ENCODE data around the gene KIAA2012. TPM values are rescaled to one million over a fixed set of nuclear protein-coding genes. Genes with fewer than 3 reads are reported as not detected.

The KIAA2012 gene
- total RNA-seq, 1 donor from 2014 or later: under 0.01 TPM

DNA sequence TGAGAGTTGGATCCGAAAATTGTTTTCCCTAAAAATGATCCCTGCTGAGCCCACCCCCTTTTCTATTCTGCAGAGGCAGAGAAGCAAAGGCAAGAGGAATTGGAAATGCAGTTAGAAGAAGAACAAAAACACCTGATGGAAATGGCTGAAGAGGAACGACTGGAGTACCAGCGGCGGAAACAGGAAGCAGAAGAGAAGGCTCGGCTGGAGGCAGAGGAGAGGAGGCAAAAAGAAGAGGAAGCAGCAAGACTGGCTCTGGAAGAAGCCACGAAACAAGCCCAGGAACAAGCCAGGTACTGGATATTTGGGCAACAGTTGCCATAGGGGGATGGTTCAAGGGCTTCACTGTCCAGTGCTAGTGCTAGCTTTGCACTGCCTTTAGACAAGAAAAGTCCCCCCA, 123.7 kb downstream of the KIAA2012 start:
- Histone ChIP-seq H3K9ac (ENCODE audit: low read depth in 1 of 3, low read length in 3 of 3) (no peak overlapping the region), H3K36me3 (ENCODE audit: control insufficient read depth in 3 of 3, insufficient read depth in 3 of 3, low read length in 3 of 3) (no peaks in the 10 kb centered on the region), H3K4me1 (ENCODE audit: control insufficient read depth in 3 of 3, insufficient read depth in 3 of 3, low read length in 3 of 3) (no peaks in the 10 kb centered on the region), H3K27ac (ENCODE audit: low read depth, low read length) (no peak overlapping the region), H3K27me3 (ENCODE audit: control insufficient read depth in 3 of 3, insufficient read depth in 3 of 3, low read length in 3 of 3) (no peaks in the 10 kb centered on the region), H3K4me3 (ENCODE audit: low read length in 3 of 3) (no peak overlapping the region), H3K9me3 (ENCODE audit: control insufficient read depth in 3 of 3, low read length in 3 of 3) (no peaks in the 10 kb centered on the region)

DNA sequence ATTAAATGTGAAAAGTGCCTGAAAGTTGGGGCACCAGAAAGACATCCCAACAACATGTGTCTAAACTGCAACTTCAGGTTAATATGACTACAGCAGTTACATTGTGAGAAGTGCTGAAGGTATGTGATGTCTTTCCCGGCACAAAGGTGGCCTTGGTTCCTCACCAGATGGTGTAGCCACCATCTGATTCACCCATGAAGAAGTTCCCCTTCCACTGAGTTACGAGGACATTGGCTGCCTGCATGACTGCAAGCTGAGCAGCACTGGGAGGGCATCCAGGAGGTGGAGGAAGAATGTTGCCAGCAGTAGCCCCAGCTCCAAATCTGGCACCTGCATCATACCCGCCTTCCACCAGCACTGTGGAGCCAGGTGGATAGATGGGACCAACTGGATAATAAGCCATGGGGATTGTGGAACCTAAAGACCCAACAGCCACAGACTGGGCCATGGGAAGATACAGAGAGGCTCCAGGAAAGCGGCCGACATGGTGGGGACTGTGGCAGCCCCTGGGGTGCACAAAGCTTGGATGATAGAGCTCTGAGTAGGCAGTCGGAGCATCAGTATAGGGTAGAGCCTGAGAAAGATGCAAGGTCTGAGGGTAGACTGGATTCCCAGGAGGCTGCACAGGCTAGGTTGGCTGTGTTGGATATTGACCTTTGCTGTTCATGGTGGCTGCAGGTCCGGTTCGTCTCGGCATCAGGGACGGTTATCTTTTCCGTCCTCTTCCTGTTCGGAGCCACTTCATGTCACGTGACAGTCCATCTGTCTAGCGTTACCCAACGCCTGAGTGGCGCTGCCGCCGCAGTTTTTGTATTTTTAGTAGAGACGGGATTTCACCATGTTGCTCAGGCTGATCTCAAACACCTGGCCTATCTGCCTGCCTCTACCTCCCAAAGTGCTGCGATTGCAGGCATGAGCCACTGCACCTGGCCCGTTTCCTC, 128.4 kb downstream of the KIAA2012 start:
- H3K36me3 ChIP-seq (ENCODE audit: control insufficient read depth in 3 of 3, insufficient read depth in 3 of 3, low read length in 3 of 3): peaks cover 0 to 2% (median 0%) of the 10 kb centered on the region in 3 donors
- no peaks in the 10 kb centered on the region for H3K4me1 ChIP-seq (ENCODE audit: control insufficient read depth in 3 of 3, insufficient read depth in 3 of 3, low read length in 3 of 3)
- H3K9ac ChIP-seq (ENCODE audit: low read depth in 1 of 3, low read length in 3 of 3): no peak overlapping the region
- no peaks in the 10 kb centered on the region for H3K9me3 ChIP-seq (ENCODE audit: control insufficient read depth in 3 of 3, low read length in 3 of 3)
- H3K27me3 ChIP-seq (ENCODE audit: control insufficient read depth in 3 of 3, insufficient read depth in 3 of 3, low read length in 3 of 3): no peaks in the 10 kb centered on the region
- no peak overlapping the region for H3K4me3 ChIP-seq (ENCODE audit: low read length in 3 of 3)
- no peak overlapping the region for H3K27ac ChIP-seq (ENCODE audit: low read depth, low read length)

DNA sequence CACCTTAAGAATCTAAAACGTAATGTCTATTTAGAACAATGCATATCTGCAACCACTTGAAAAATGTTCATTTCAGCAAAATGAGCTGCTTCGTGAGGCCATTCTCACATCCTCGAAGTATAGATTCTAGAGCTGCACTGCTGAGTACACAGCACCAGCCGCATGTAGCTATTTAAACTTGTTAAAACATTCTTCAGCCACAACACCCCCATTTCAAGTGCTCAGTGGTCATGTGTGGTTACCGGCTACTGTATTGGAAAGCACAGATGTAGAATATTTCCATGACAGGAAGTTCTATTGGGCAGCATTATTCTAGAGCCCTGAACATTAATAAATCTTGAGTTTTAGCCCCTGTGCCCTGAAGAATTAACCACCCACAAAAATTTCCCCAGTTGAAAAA, 130.3 kb downstream of the KIAA2012 start:
- Histone ChIP-seq H3K27me3 (ENCODE audit: control insufficient read depth in 3 of 3, insufficient read depth in 3 of 3, low read length in 3 of 3) (no peaks in the 10 kb centered on the region), H3K9me3 (ENCODE audit: control insufficient read depth in 3 of 3, low read length in 3 of 3) (no peaks in the 10 kb centered on the region), H3K27ac (ENCODE audit: low read depth, low read length) (no peak overlapping the region), H3K9ac (ENCODE audit: low read depth in 1 of 3, low read length in 3 of 3) (no peak overlapping the region), H3K4me3 (ENCODE audit: low read length in 3 of 3) (no peak overlapping the region), H3K36me3 (ENCODE audit: control insufficient read depth in 3 of 3, insufficient read depth in 3 of 3, low read length in 3 of 3) (peaks cover 0 to 5% (median 2%) of the 10 kb centered on the region in 3 donors), H3K4me1 (ENCODE audit: control insufficient read depth in 3 of 3, insufficient read depth in 3 of 3, low read length in 3 of 3) (no peaks in the 10 kb centered on the region)

DNA sequence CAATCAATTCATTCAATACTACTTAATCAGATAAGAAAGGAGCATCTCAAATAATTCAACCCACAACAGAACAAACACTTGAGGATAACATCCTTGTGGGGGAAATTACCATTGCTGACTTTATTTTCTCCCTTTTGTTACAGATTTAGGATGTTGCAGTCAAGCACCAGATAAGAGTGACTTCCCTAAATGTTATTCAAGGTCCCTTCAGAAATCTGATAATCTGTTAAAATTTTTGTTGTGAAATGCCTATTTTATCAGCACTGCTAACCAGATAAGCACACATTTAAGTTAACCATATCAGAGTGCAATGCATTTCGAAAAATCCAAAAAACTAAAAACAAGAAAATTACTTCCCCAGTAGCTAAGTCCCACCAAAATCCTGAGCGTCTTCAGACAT, 131.8 kb downstream of the KIAA2012 start:
- H3K4me3 ChIP-seq (ENCODE audit: low read length in 3 of 3): no peak overlapping the region

DNA sequence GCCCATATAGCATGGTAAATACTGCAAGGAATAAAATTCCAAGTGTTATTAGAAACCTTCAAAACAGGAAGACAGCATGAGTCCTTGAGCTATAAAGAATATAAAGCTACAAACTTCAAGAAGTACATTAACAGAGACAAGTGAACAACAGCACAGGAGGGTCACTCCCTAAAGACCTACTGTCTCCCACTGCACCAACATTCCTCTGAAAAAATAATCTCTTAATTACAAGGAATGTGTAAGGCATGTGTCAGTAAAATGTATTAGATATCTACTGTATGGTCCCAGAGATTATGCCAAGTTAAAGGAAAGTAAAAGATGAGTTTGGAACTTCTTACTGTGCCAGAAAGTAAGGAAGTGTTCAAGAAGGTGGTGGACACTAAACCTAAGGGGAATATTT, 135.5 kb downstream of the KIAA2012 start:
- peaks cover 0 to 16% (median 11%) of the 10 kb centered on the region in 3 donors for H3K36me3 ChIP-seq (ENCODE audit: control insufficient read depth in 3 of 3, insufficient read depth in 3 of 3, low read length in 3 of 3)
- H3K4me1 ChIP-seq (ENCODE audit: control insufficient read depth in 3 of 3, insufficient read depth in 3 of 3, low read length in 3 of 3): no peaks in the 10 kb centered on the region
- no peak overlapping the region for H3K9ac ChIP-seq (ENCODE audit: low read depth in 1 of 3, low read length in 3 of 3)
- H3K4me3 ChIP-seq (ENCODE audit: low read length in 3 of 3): no peak overlapping the region
- no peaks in the 10 kb centered on the region for H3K27me3 ChIP-seq (ENCODE audit: control insufficient read depth in 3 of 3, insufficient read depth in 3 of 3, low read length in 3 of 3)
- H3K9me3 ChIP-seq (ENCODE audit: control insufficient read depth in 3 of 3, low read length in 3 of 3): no peaks in the 10 kb centered on the region
- H3K27ac ChIP-seq (ENCODE audit: low read depth, low read length): no peak overlapping the region

More for the DNA sequence above, 131.8 kb downstream of the KIAA2012 start:
- Histone ChIP-seq H3K27me3 (ENCODE audit: control insufficient read depth in 3 of 3, insufficient read depth in 3 of 3, low read length in 3 of 3) (no peaks in the 10 kb centered on the region), H3K27ac (ENCODE audit: low read depth, low read length) (no peak overlapping the region), H3K9me3 (ENCODE audit: control insufficient read depth in 3 of 3, low read length in 3 of 3) (no peaks in the 10 kb centered on the region), H3K9ac (ENCODE audit: low read depth in 1 of 3, low read length in 3 of 3) (no peak overlapping the region), H3K4me1 (ENCODE audit: control insufficient read depth in 3 of 3, insufficient read depth in 3 of 3, low read length in 3 of 3) (no peaks in the 10 kb centered on the region), H3K36me3 (ENCODE audit: control insufficient read depth in 3 of 3, insufficient read depth in 3 of 3, low read length in 3 of 3) (peaks cover 0 to 10% (median 4%) of the 10 kb centered on the region in 3 donors)

DNA sequence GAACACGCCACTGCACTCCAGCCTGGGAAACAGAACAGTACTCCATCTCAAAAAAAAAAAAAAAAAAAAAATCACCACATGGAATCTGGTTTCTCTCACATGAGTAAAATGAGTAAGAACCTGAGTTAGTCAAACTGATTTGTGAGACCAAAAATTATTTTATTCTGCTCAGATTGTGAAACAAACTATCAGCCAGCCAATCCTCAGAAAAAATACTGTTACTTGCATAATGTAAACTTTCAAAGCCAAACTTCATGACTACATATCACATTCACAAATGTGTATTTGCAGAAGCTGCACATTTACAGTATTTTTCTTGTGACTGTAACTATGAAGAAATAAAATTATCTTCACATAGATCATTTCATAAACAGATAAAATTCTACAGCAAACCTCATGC, 142.1 kb downstream of the KIAA2012 start:
- Histone ChIP-seq H3K4me3 (ENCODE audit: low read length in 3 of 3) (no peak overlapping the region), H3K36me3 (ENCODE audit: control insufficient read depth in 3 of 3, insufficient read depth in 3 of 3, low read length in 3 of 3) (peaks cover 0 to 16% (median 6%) of the 10 kb centered on the region in 3 donors), H3K27ac (ENCODE audit: low read depth, low read length) (no peak overlapping the region), H3K4me1 (ENCODE audit: control insufficient read depth in 3 of 3, insufficient read depth in 3 of 3, low read length in 3 of 3) (no peaks in the 10 kb centered on the region), H3K9ac (ENCODE audit: low read depth in 1 of 3, low read length in 3 of 3) (no peak overlapping the region), H3K27me3 (ENCODE audit: control insufficient read depth in 3 of 3, insufficient read depth in 3 of 3, low read length in 3 of 3) (no peaks in the 10 kb centered on the region), H3K9me3 (ENCODE audit: control insufficient read depth in 3 of 3, low read length in 3 of 3) (no peaks in the 10 kb centered on the region)

DNA sequence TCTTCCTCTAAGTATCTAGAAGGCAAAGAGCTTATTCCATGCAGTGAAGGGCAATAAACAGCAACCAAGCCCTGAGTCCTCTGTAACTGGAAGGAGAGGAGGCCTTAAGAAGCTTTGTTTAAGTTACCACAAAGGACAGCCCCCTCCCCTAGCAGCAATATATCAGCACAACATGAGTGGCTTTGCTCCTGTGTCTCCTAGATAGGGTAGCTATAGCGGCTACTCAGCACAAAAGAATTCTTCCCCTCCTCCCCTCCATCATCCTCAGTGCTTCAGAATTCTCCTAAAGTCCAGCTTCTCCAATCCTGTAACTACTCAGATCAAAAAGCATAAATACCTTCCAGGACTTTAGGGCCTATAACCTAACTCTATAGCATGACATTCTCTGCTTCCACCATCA, 148.8 kb downstream of the KIAA2012 start:
- no peaks in the 10 kb centered on the region for H3K9me3 ChIP-seq (ENCODE audit: control insufficient read depth in 3 of 3, low read length in 3 of 3)
- peaks cover 0 to 6% (median 0%) of the 10 kb centered on the region in 3 donors for H3K4me1 ChIP-seq (ENCODE audit: control insufficient read depth in 3 of 3, insufficient read depth in 3 of 3, low read length in 3 of 3)
- no peak overlapping the region for H3K9ac ChIP-seq (ENCODE audit: low read depth in 1 of 3, low read length in 3 of 3)
- H3K27ac ChIP-seq (ENCODE audit: low read depth, low read length): no peak overlapping the region
- H3K36me3 ChIP-seq (ENCODE audit: control insufficient read depth in 3 of 3, insufficient read depth in 3 of 3, low read length in 3 of 3): peaks cover 0 to 11% (median 0%) of the 10 kb centered on the region in 3 donors
- no peak overlapping the region for H3K4me3 ChIP-seq (ENCODE audit: low read length in 3 of 3)
- no peaks in the 10 kb centered on the region for H3K27me3 ChIP-seq (ENCODE audit: control insufficient read depth in 3 of 3, insufficient read depth in 3 of 3, low read length in 3 of 3)

DNA sequence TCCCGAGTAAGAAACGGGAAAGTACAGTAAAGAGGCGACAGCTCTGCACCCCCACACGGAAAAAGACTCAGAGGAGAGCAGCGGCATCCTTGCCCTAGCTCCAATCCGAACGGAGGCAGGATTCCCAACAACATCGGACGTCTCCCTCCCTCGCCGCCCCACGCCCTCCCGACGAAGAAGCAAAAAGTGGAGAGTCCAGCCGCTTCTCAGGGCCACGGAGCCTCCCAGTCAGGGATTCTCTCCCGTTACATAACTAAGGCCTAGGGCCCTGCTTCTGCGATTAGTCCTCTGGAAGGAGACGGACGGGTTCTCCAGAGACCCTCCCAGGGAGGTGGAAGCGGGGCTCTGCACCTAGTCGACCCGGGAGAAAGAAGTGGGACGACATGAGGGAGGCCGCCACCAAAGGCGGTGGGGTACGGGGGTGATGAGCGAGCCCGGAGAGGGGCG, 164.8 kb downstream of the KIAA2012 start:
- peaks cover 9 to 24% (median 22%) of the 10 kb centered on the region in 3 donors for H3K4me1 ChIP-seq (ENCODE audit: control insufficient read depth in 3 of 3, insufficient read depth in 3 of 3, low read length in 3 of 3)
- no peaks in the 10 kb centered on the region for H3K36me3 ChIP-seq (ENCODE audit: control insufficient read depth in 3 of 3, insufficient read depth in 3 of 3, low read length in 3 of 3)
- peak overlapping the region; percentile 85 to 98 (median 92) for H3K4me3 ChIP-seq (ENCODE audit: low read length in 3 of 3)
- H3K9me3 ChIP-seq (ENCODE audit: control insufficient read depth in 3 of 3, low read length in 3 of 3): no peaks in the 10 kb centered on the region
- H3K9ac ChIP-seq (ENCODE audit: low read depth in 1 of 3, low read length in 3 of 3): peak overlapping the region; percentile 92 to 97 (median 94)
- peak overlapping the region; percentile 81 for H3K27ac ChIP-seq (ENCODE audit: low read depth, low read length)
- no peaks in the 10 kb centered on the region for H3K27me3 ChIP-seq (ENCODE audit: control insufficient read depth in 3 of 3, insufficient read depth in 3 of 3, low read length in 3 of 3)

DNA sequence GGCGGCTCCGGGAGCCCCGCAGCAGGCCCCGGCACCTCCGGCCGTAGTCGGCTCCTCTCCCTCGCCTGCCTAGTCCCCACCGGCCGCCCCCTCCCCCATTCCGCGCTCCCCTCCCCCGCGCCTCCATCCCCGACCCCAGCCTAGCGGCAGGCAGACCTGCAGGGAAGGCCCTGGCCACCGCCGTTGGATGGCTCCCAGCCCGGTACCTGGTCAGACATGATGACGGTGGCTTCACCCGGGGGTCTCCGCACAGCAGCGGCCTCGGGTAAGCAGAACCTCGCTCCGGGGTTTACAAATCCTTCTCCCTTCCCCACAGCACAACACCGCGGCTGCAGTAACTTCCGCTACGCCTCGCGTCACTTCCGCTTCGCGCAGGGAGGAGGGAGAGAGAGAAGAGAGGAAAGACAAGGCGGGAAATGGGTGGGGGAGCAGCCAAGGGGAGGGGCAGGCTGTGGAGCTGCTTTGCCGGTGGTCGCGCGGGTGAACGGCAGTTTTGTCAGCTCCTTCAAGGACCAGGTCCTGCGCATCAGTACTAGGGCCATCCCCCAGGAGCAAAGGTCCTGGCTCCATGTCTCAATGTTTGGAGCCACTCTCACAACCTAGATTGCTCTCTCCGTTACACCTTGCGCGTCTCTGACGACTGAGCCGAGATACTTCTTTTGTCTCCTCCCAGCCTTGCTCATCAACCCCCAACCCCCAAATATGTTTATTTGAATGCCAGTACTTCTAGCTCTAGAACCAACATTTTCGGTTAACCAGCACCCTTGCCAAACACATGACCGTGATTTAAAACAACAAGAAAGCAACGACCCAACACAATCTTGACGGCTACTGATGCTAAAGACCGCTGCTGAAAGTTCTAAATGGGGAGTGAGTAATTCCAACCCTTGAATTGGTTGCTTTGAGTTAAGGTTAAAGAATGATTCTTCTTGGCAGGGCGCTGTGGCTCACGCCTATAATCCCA, 165.5 kb downstream of the KIAA2012 start, which contains the start of gene SUMO1:
Gene SUMO1 (minus strand): TSS at position 364 of the 964 bp plus-strand sequence. CDS start 146 bp downstream, at position 218.
- Histone ChIP-seq H3K9me3 (ENCODE audit: control insufficient read depth in 3 of 3, low read length in 3 of 3) (no peaks in the 10 kb centered on the region), H3K27ac (ENCODE audit: low read depth, low read length) (peak within 1 kb of the TSS; percentile 81), H3K9ac (ENCODE audit: low read depth in 1 of 3, low read length in 3 of 3) (peak within 1 kb of the TSS; percentile 92 to 97 (median 94)), H3K4me1 (ENCODE audit: control insufficient read depth in 3 of 3, insufficient read depth in 3 of 3, low read length in 3 of 3) (peaks cover 9 to 22% (median 17%) of the 10 kb centered on the region in 3 donors), H3K4me3 (ENCODE audit: low read length in 3 of 3) (peak within 1 kb of the TSS; percentile 85 to 98 (median 92)), H3K27me3 (ENCODE audit: control insufficient read depth in 3 of 3, insufficient read depth in 3 of 3, low read length in 3 of 3) (no peaks in the 10 kb centered on the region), H3K36me3 (ENCODE audit: control insufficient read depth in 3 of 3, insufficient read depth in 3 of 3, low read length in 3 of 3) (no peaks in the 10 kb centered on the region)
